HEK293T (cell line): ENCODE results near the gene PGAP3.
A peak's percentile ranks its signal among the peaks of the same experiment; 100 is the strongest.

Source experiments
- CTCF ChIA-PET: fragments of 350-600 bp; formaldehyde crosslinking; extraction: SDS; loops from one replicate; lab custom pipeline; 2021; ENCODE audit warnings: antibody characterized with exemption, inconsistent platforms; lab: Yijun Ruan, JAX
- POLR2A ChIA-PET: fragments of 350-600 bp; formaldehyde crosslinking; extraction: SDS; loops from one replicate; lab custom pipeline; 2020; ENCODE audit warnings: antibody characterized with exemption, inconsistent platforms; lab: Yijun Ruan, JAX
- DNase-seq: peaks from one replicate; pipeline ENCODE4 v3.0.0; 2012; ENCODE audit warnings: mixed read lengths; ENCODE audit errors: extremely low spot score
- ARNT ChIP-seq: fragments of 450-650 bp; IDR thresholded peaks from 2 replicates; pipeline ENCODE4 v1.6.1; 2017; ENCODE audit warnings: mild to moderate bottlenecking
- BHLHE40 ChIP-seq: fragments of 450-650 bp; IDR thresholded peaks from 2 replicates; pipeline ENCODE4 v1.6.1; 2016; ENCODE audit warnings: mild to moderate bottlenecking, moderate library complexity, borderline replicate concordance
- CTBP1 ChIP-seq: fragments of 450-650 bp; IDR thresholded peaks from 2 replicates; pipeline ENCODE4 v1.6.1; 2016; ENCODE audit warnings: borderline replicate concordance
- ELF4 ChIP-seq: fragments of 450-650 bp; IDR thresholded peaks from 2 replicates; pipeline ENCODE4 v1.6.1; 2017; ENCODE audit warnings: antibody characterized with exemption
- FOXA1 ChIP-seq: fragments of 450-650 bp; IDR thresholded peaks from 2 replicates; pipeline ENCODE4 v1.6.1; 2016; ENCODE audit warnings: mild to moderate bottlenecking
- FOXK2 ChIP-seq: fragments of 450-650 bp; IDR thresholded peaks from 2 replicates; pipeline ENCODE4 v1.6.1; 2016; ENCODE audit warnings: mild to moderate bottlenecking
- FOXM1 ChIP-seq: fragments of 450-650 bp; IDR thresholded peaks from 2 replicates; pipeline ENCODE4 v1.6.1; 2017; ENCODE audit warnings: mild to moderate bottlenecking, borderline replicate concordance
- HDGF ChIP-seq: fragments of 450-650 bp; IDR thresholded peaks from 2 replicates; pipeline ENCODE4 v1.6.1; 2017; ENCODE audit warnings: antibody characterized with exemption, borderline replicate concordance
- L3MBTL2 ChIP-seq: fragments of 450-650 bp; conservative IDR thresholded peaks from 2 replicates; pipeline ENCODE4 v1.6.1; 2016; ENCODE audit warnings: mild to moderate bottlenecking
- LEF1 ChIP-seq: fragments of 450-650 bp; IDR thresholded peaks from 2 replicates; pipeline ENCODE4 v1.6.1; 2017; ENCODE audit warnings: mild to moderate bottlenecking, borderline replicate concordance
- NFRKB ChIP-seq: fragments of 450-650 bp; IDR thresholded peaks from 2 replicates; pipeline ENCODE4 v1.6.1; 2016; ENCODE audit warnings: mild to moderate bottlenecking, moderate library complexity
- PKNOX1 ChIP-seq: fragments of 450-650 bp; IDR thresholded peaks from 2 replicates; pipeline ENCODE4 v1.6.1; 2016
- SP1 ChIP-seq: fragments of 450-650 bp; IDR thresholded peaks from 2 replicates; pipeline ENCODE4 v1.6.1; 2017
- SUZ12 ChIP-seq: fragments of 450-650 bp; IDR thresholded peaks from 2 replicates; pipeline ENCODE4 v1.6.1; 2016; ENCODE audit warnings: mild to moderate bottlenecking
- TARDBP ChIP-seq: fragments of 450-650 bp; IDR thresholded peaks from 2 replicates; pipeline ENCODE4 v1.6.1; 2016
- ZNF384 ChIP-seq: fragments of 450-650 bp; IDR thresholded peaks from 2 replicates; pipeline ENCODE4 v1.6.1; 2016

The PGAP3 gene

GRCh38 chr17:39634384-39634871 lies 53.4 kb downstream of the PGAP3 start:
- TF ChIP-seq SP1: no peak
- TF ChIP-seq PKNOX1: no peak
- TF ChIP-seq NFRKB: no peak
- no peak for TF ChIP-seq HDGF
- TF ChIP-seq TARDBP: no peak
- TF ChIP-seq SUZ12: no peak
- no peak for TF ChIP-seq LEF1
- ChIA-PET CTCF (interaction anchor here (0.6 to 5.5 kb wide), 7 partner anchors 11 to 242 kb away, joined by 3 to 80 read pairs (median 4); no protein-coding TSS in a partner anchor), POLR2A (interaction anchor here (1.2 kb wide), 1 partner anchor 11 kb away, joined by 3 read pairs; no protein-coding TSS in a partner anchor)
- peak; percentile 38 for DNase-seq

GRCh38 chr17:39633570-39634183 lies 54.2 kb downstream of the PGAP3 start:
- CTCF ChIA-PET: interaction anchor here (0.7 to 5.5 kb wide), 5 partner anchors 10 to 35 kb away, joined by 3 to 80 read pairs (median 5); no protein-coding TSS in a partner anchor
- no peak for DNase-seq
- TF ChIP-seq NFRKB (no peak), FOXM1 (no peak), PKNOX1 (no peak), LEF1 (no peak), ARNT (no peak), FOXA1 (no peak), TARDBP (no peak), ELF4 (no peak), L3MBTL2 (no peak), BHLHE40 (no peak), HDGF (no peak)
- POLR2A ChIA-PET: interaction anchor here (1.2 to 1.3 kb wide), 2 partner anchors 10 to 15 kb away, joined by 3 read pairs; no protein-coding TSS in a partner anchor

- POLR2A ChIA-PET: interaction anchor here (1.3 kb wide), 1 partner anchor 13 kb away, joined by 3 read pairs; no protein-coding TSS in a partner anchor
- no peak for DNase-seq
- CTCF ChIA-PET: interaction anchor here (0.6 to 5.5 kb wide), 4 partner anchors 10 to 28 kb away, joined by 3 to 80 read pairs (median 6); no protein-coding TSS in a partner anchor
- TF ChIP-seq FOXM1 (no peak), SUZ12 (no peak), ZNF384 (no peak), PKNOX1 (peak; percentile 37; the same call in 1 of the 2 replicates)
These were observed 55.5 kb downstream of the PGAP3 start for GRCh38 chr17:39632153-39632941.

GRCh38 chr17:39631403-39631802 lies 56.5 kb downstream of the PGAP3 start:
- no peak for TF ChIP-seq NFRKB
- TF ChIP-seq L3MBTL2: no peak
- no peak for TF ChIP-seq SP1
- ChIA-PET POLR2A (interaction anchor here (1.1 kb wide), 1 partner anchor 69 kb away, joined by 3 read pairs; the partner anchor contains the start of gene ERBB2), CTCF (interaction anchor here (0.6 to 5.5 kb wide), 11 partner anchors 9 to 990 kb away, joined by 3 to 80 read pairs (median 3); partner anchors contain the start of gene TCAP)
- no peak for DNase-seq

GRCh38 chr17:39629898-39630297 lies 58.0 kb downstream of the PGAP3 start:
- POLR2A ChIA-PET: no interaction called here
- TF ChIP-seq CTBP1 (no peak), ZNF384 (no peak)
- CTCF ChIA-PET: no interaction called here
- DNase-seq: no peak

- ChIA-PET POLR2A (no interaction called here), CTCF (no interaction called here)
- TF ChIP-seq ZNF384 (no peak), SUZ12 (no peak), BHLHE40 (no peak), HDGF (no peak), LEF1 (no peak), PKNOX1 (no peak), FOXA1 (no peak), ELF4 (no peak), SP1 (no peak), TARDBP (no peak), NFRKB (no peak), FOXM1 (no peak), CTBP1 (no peak), FOXK2 (no peak), ARNT (no peak), L3MBTL2 (no peak)
- DNase-seq: no peak
These were observed 58.4 kb downstream of the PGAP3 start for GRCh38 chr17:39629494-39629880.
